Measurements from ENCODE around the gene MAPKAPK2. TPM values are rescaled to one million over a fixed set of nuclear protein-coding genes. Genes with fewer than 3 reads are reported as not detected.

Gene MAPKAPK2
- total RNA-seq, 3 donors from 2014 or later: 68.4 to 75.2 (median 72.1) TPM

GRCh38 chr1:206657751-206658150 is 27.0 kb upstream of the MAPKAPK2 start:
- no peak for TF ChIP-seq CTCF (IDR thresholded peaks at IDR 0.05)
- Histone ChIP-seq H3K4me3 (no peak overlapping the region), H3K9me3 (no peaks in the 10 kb centered on the region), H3K36me3 (ENCODE audit: low read depth) (no peaks in the 10 kb centered on the region), H3K4me1 (ENCODE audit: low read depth) (peaks cover 8% of the 10 kb centered on the region)
- intact Hi-C loops (cut with DNase I, micrococcal nuclease): no loop called here
- DNase-seq: no peak
- ATAC-seq: no peak

GRCh38 chr1:206658264-206658980 is 26.3 kb upstream of the MAPKAPK2 start:
- DNase-seq (peak; percentile 47 to 59 (median 48)), ATAC-seq (peak; percentile 55)
- Histone ChIP-seq H3K36me3 (ENCODE audit: low read depth) (no peaks in the 10 kb centered on the region), H3K4me3 (no peak overlapping the region), H3K9me3 (no peaks in the 10 kb centered on the region), H3K4me1 (ENCODE audit: low read depth) (peaks cover 8% of the 10 kb centered on the region)
- peak; percentile 60 for TF ChIP-seq CTCF (IDR thresholded peaks at IDR 0.05)
- intact Hi-C loops (cut with DNase I, micrococcal nuclease): no loop called here

- TF ChIP-seq CTCF (IDR thresholded peaks at IDR 0.05): no peak
Measured at GRCh38 chr1:206658981-206659273, 25.8 kb upstream of the MAPKAPK2 start.

GRCh38 chr1:206660136-206660535 is 24.6 kb upstream of the MAPKAPK2 start:
- intact Hi-C loops (cut with DNase I, micrococcal nuclease): no loop called here
- no peak for TF ChIP-seq CTCF (IDR thresholded peaks at IDR 0.05)
- Histone ChIP-seq H3K4me3 (no peak overlapping the region), H3K36me3 (ENCODE audit: low read depth) (no peaks in the 10 kb centered on the region), H3K9me3 (no peaks in the 10 kb centered on the region), H3K4me1 (ENCODE audit: low read depth) (peaks cover 8% of the 10 kb centered on the region)
- DNase-seq (no peak), ATAC-seq (no peak)

More at GRCh38 chr1:206658981-206659273, 25.8 kb upstream of the MAPKAPK2 start:
- no peaks in the 10 kb centered on the region for H3K36me3 ChIP-seq (ENCODE audit: low read depth)
- ATAC-seq (peak; percentile 8), DNase-seq (peak in 1 of 3 donors; percentile 50)
- H3K4me3 ChIP-seq: no peak overlapping the region
- H3K9me3 ChIP-seq: no peaks in the 10 kb centered on the region
- intact Hi-C loops (cut with DNase I, micrococcal nuclease): no loop called here
- peaks cover 8% of the 10 kb centered on the region for H3K4me1 ChIP-seq (ENCODE audit: low read depth)

- no peak for ATAC-seq
- DNase-seq: no peak
- no peak overlapping the region for H3K4me3 ChIP-seq
- no peaks in the 10 kb centered on the region for H3K36me3 ChIP-seq (ENCODE audit: low read depth)
- no peaks in the 10 kb centered on the region for H3K9me3 ChIP-seq
- intact Hi-C loops (cut with DNase I, micrococcal nuclease): no loop called here
- peaks cover 8% of the 10 kb centered on the region for H3K4me1 ChIP-seq (ENCODE audit: low read depth)
- no peak for TF ChIP-seq CTCF (IDR thresholded peaks at IDR 0.05)
Measured at GRCh38 chr1:206661161-206661820, 23.4 kb upstream of the MAPKAPK2 start.
